ENCODE data around the gene DOCK1.

DOCK1 gene

DNA sequence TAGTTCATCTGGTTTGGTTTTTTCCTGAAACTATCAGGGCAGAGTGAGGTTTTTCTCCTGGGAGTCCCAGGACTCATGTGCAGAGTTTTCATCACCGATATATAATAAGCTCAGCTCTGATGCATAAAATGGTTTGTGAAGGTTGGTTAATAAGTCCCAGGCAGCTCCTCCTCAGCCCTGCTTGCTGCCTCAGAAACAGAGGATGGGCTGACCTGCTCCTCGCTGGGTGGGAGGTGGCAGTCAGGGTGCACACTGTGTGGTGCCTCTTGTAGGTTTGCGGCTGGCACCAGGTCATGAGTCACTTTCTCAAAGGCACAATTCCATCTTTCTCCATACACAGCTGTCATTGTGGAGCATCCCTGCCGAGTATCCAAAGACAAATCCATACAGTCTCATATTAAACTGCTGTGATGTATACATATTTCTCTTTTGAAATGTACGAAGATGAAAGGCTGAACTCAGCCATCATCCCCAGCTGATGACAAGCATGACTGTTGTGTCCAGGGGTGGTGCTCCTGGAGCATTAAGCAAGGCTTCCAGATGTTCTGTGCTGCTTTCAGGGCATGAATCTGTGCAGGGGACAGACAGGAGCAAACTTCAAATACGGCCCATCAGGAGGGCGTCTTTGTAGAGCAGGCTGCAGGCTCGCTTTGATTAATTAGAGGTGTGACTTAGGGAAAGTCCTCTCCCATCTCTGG is 518.1 kb downstream of the DOCK1 start:
- no peak overlapping the region for H3K14ac ChIP-seq (ENCODE audit: low read length in 2 of 2)
- H2AFZ ChIP-seq (ENCODE audit: low read depth, low read length): no peak overlapping the region
- H4K8ac ChIP-seq (ENCODE audit: low read length): no peak overlapping the region
- H3K27ac ChIP-seq (ENCODE audit: low read length, poor library complexity, severe bottlenecking): no peak overlapping the region
- no peak overlapping the region for H2AK5ac ChIP-seq (ENCODE audit: low read length, severe bottlenecking)
- WGBS: 89% methylated on average over 7 of the region's 8 CpGs
- H3K4me2 ChIP-seq (ENCODE audit: low read length, poor library complexity, severe bottlenecking): no peak overlapping the region
- H4K91ac ChIP-seq (ENCODE audit: low read length): no peak overlapping the region
- H3K9me3 ChIP-seq (ENCODE audit: control insufficient read depth, low read length): no peaks in the 10 kb centered on the region
- H3K79me1 ChIP-seq (replicated peaks; ENCODE audit: low read length, poor library complexity, severe bottlenecking): no peaks in the 10 kb centered on the region
- H2BK15ac ChIP-seq (ENCODE audit: low read depth, poor library complexity, severe bottlenecking): no peak overlapping the region
- H3K4me1 ChIP-seq (ENCODE audit: control insufficient read depth, insufficient read depth, low read depth, low read length): peaks cover 9% of the 10 kb centered on the region
- no peak overlapping the region for H3K18ac ChIP-seq (ENCODE audit: low read depth in 1 of 2, low read length in 2 of 2)
- peaks cover 54 to 69% of the 10 kb centered on the region in 2 experiments for H3K36me3 ChIP-seq (ENCODE audit: control insufficient read depth in 1 of 2, insufficient read depth in 2 of 2, low read depth in 1 of 2, low read length in 2 of 2)
- no peaks in the 10 kb centered on the region for H3K27me3 ChIP-seq (ENCODE audit: control insufficient read depth in 1 of 2, insufficient read depth in 1 of 2, low read length in 2 of 2)
- H2BK12ac ChIP-seq (ENCODE audit: low read length in 2 of 2): no peak overlapping the region
- DNase-seq: no peak
- no peak overlapping the region for H2BK120ac ChIP-seq (ENCODE audit: low read depth, low read length)
- H3K4me3 ChIP-seq (ENCODE audit: insufficient read depth in 1 of 2, low read depth in 1 of 2, low read length in 2 of 2): no peak overlapping the region
- no peak overlapping the region for H3K23ac ChIP-seq (ENCODE audit: low read length in 2 of 2)
- no peak overlapping the region for H3K9ac ChIP-seq (ENCODE audit: low read length)
- no peak overlapping the region for H2BK5ac ChIP-seq (ENCODE audit: low read depth, low read length, poor library complexity, severe bottlenecking)
- no peak overlapping the region for H3K4ac ChIP-seq (ENCODE audit: low read depth in 1 of 2, low read length in 2 of 2)

DNA sequence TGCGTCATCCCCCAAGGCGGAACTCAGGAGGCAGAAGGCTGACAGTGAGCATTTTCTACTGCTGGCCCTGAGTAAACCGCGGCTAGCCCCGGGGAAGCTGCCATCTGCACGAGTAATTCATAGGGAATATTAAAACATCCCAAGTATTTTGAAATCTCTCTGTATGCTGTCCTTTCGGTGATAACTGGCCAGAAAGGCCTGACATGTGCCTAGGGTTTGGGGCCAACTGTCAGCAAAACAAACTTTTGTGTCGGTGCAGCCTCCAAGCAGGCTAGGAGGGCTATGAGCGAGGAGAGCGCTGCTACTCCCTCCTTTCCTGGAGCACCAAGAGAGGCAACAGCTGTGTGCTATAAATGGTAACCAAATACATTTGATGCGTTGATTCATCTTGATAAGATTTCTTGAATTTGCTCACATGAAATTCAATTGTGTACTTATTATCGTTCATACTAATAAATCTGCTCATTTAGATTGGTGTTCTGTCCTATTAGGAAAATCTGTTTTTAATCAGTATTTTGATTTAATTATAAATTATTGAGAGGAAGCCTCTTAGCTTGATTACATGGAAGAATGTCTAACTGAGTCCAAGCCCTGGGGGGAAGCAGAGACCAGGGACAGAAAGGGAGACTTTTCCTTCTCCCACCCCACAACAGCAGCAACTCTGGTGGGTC is 519.5 kb downstream of the DOCK1 start:
- H3K9ac ChIP-seq (ENCODE audit: low read length): no peak overlapping the region
- no peaks in the 10 kb centered on the region for H3K27me3 ChIP-seq (ENCODE audit: control insufficient read depth in 1 of 2, insufficient read depth in 1 of 2, low read length in 2 of 2)
- peaks cover 9% of the 10 kb centered on the region for H3K4me1 ChIP-seq (ENCODE audit: control insufficient read depth, insufficient read depth, low read depth, low read length)
- H3K4me2 ChIP-seq (ENCODE audit: low read length, poor library complexity, severe bottlenecking): no peak overlapping the region
- no peak overlapping the region for H3K23ac ChIP-seq (ENCODE audit: low read length in 2 of 2)
- H2BK120ac ChIP-seq (ENCODE audit: low read depth, low read length): no peak overlapping the region
- H3K4me3 ChIP-seq (ENCODE audit: insufficient read depth in 1 of 2, low read depth in 1 of 2, low read length in 2 of 2): no peak overlapping the region
- H3K9me3 ChIP-seq (ENCODE audit: control insufficient read depth, low read length): no peaks in the 10 kb centered on the region
- no peak overlapping the region for H2AFZ ChIP-seq (ENCODE audit: low read depth, low read length)
- WGBS: 87% methylated on average over 10 of the region's 12 CpGs
- H3K14ac ChIP-seq (ENCODE audit: low read length in 2 of 2): no peak overlapping the region
- H2BK5ac ChIP-seq (ENCODE audit: low read depth, low read length, poor library complexity, severe bottlenecking): no peak overlapping the region
- H3K79me1 ChIP-seq (replicated peaks; ENCODE audit: low read length, poor library complexity, severe bottlenecking): no peaks in the 10 kb centered on the region
- no peak overlapping the region for H3K27ac ChIP-seq (ENCODE audit: low read length, poor library complexity, severe bottlenecking)
- H2BK12ac ChIP-seq (ENCODE audit: low read length in 2 of 2): no peak overlapping the region
- H3K36me3 ChIP-seq (ENCODE audit: control insufficient read depth in 1 of 2, insufficient read depth in 2 of 2, low read depth in 1 of 2, low read length in 2 of 2): peaks cover 52 to 65% of the 10 kb centered on the region in 2 experiments
- DNase-seq: no peak
- H2AK5ac ChIP-seq (ENCODE audit: low read length, severe bottlenecking): no peak overlapping the region
- no peak overlapping the region for H3K18ac ChIP-seq (ENCODE audit: low read depth in 1 of 2, low read length in 2 of 2)
- no peak overlapping the region for H2BK15ac ChIP-seq (ENCODE audit: low read depth, poor library complexity, severe bottlenecking)
- H4K91ac ChIP-seq (ENCODE audit: low read length): no peak overlapping the region
- no peak overlapping the region for H4K8ac ChIP-seq (ENCODE audit: low read length)
- H3K4ac ChIP-seq (ENCODE audit: low read depth in 1 of 2, low read length in 2 of 2): no peak overlapping the region

DNA sequence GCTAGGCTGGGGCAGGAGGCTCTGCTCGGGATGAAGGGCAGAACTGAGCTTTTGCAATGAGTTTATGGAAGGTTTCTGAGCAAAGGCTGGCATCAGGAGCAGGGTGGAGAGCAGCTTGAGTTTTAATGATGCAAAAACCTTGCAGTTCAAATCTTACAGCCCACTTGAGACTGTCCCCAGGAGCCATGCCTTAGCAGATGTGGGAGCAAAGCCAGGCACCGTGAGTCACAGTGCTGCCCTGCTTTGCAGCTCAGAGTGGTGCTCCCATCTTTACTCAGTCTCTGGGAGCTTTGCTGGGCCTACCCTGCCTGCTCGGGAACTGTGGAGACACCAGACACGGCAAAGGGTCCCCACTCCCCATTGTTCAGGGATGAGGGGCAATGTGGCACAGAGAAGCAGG is 521.5 kb downstream of the DOCK1 start:
- WGBS: 95% methylated on average over 4 of the region's 4 CpGs

DNA sequence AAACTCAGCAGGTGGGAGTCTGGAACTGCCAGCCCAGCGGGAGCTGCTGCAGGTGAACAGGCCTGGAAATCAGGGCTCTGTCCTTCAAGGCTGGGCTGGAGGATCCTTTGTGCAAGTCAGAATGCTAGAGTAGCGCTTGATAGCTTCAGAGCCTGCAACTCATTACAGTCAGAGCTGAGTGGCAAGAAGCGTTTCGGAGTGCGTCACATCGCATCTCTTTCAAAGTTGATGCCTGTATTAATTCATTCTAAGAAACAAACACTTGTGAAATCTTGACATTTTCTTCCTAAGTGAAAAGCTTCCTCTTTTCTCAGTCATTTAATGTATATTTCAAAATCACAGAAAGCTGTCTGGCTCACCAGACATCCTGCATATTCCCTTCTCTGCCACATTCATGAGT is 522.7 kb downstream of the DOCK1 start:
- no peak for DNase-seq
- H2BK12ac ChIP-seq (ENCODE audit: low read length in 2 of 2): no peak overlapping the region
- H3K27ac ChIP-seq (ENCODE audit: low read length, poor library complexity, severe bottlenecking): no peak overlapping the region
- no peak overlapping the region for H2BK5ac ChIP-seq (ENCODE audit: low read depth, low read length, poor library complexity, severe bottlenecking)
- H3K9ac ChIP-seq (ENCODE audit: low read length): no peak overlapping the region
- no peak overlapping the region for H3K4me2 ChIP-seq (ENCODE audit: low read length, poor library complexity, severe bottlenecking)
- no peak overlapping the region for H3K18ac ChIP-seq (ENCODE audit: low read depth in 1 of 2, low read length in 2 of 2)
- H3K4me1 ChIP-seq (ENCODE audit: control insufficient read depth, insufficient read depth, low read depth, low read length): peaks cover 9% of the 10 kb centered on the region
- H3K4ac ChIP-seq (ENCODE audit: low read depth in 1 of 2, low read length in 2 of 2): no peak overlapping the region
- H3K4me3 ChIP-seq (ENCODE audit: insufficient read depth in 1 of 2, low read depth in 1 of 2, low read length in 2 of 2): no peak overlapping the region
- H2AK5ac ChIP-seq (ENCODE audit: low read length, severe bottlenecking): no peak overlapping the region
- no peak overlapping the region for H4K91ac ChIP-seq (ENCODE audit: low read length)
- no peaks in the 10 kb centered on the region for H3K79me1 ChIP-seq (replicated peaks; ENCODE audit: low read length, poor library complexity, severe bottlenecking)
- no peak overlapping the region for H3K14ac ChIP-seq (ENCODE audit: low read length in 2 of 2)
- no peak overlapping the region for H4K8ac ChIP-seq (ENCODE audit: low read length)
- no peaks in the 10 kb centered on the region for H3K27me3 ChIP-seq (ENCODE audit: control insufficient read depth in 1 of 2, insufficient read depth in 1 of 2, low read length in 2 of 2)
- no peaks in the 10 kb centered on the region for H3K9me3 ChIP-seq (ENCODE audit: control insufficient read depth, low read length)
- H2AFZ ChIP-seq (ENCODE audit: low read depth, low read length): no peak overlapping the region
- no peak overlapping the region for H2BK15ac ChIP-seq (ENCODE audit: low read depth, poor library complexity, severe bottlenecking)
- H3K36me3 ChIP-seq (ENCODE audit: control insufficient read depth in 1 of 2, insufficient read depth in 2 of 2, low read depth in 1 of 2, low read length in 2 of 2): peaks cover 58 to 63% of the 10 kb centered on the region in 2 experiments
- WGBS: 95% methylated on average over 6 of the region's 6 CpGs
- H3K23ac ChIP-seq (ENCODE audit: low read length in 2 of 2): no peak overlapping the region
- H2BK120ac ChIP-seq (ENCODE audit: low read depth, low read length): no peak overlapping the region

More for the DNA sequence above, 521.5 kb downstream of the DOCK1 start:
- H2AK5ac ChIP-seq (ENCODE audit: low read length, severe bottlenecking): no peak overlapping the region
- no peaks in the 10 kb centered on the region for H3K9me3 ChIP-seq (ENCODE audit: control insufficient read depth, low read length)
- no peaks in the 10 kb centered on the region for H3K79me1 ChIP-seq (replicated peaks; ENCODE audit: low read length, poor library complexity, severe bottlenecking)
- H3K27me3 ChIP-seq (ENCODE audit: control insufficient read depth in 1 of 2, insufficient read depth in 1 of 2, low read length in 2 of 2): no peaks in the 10 kb centered on the region
- H2BK5ac ChIP-seq (ENCODE audit: low read depth, low read length, poor library complexity, severe bottlenecking): no peak overlapping the region
- no peak overlapping the region for H2BK15ac ChIP-seq (ENCODE audit: low read depth, poor library complexity, severe bottlenecking)
- peaks cover 57% of the 10 kb centered on the region in 2 experiments for H3K36me3 ChIP-seq (ENCODE audit: control insufficient read depth in 1 of 2, insufficient read depth in 2 of 2, low read depth in 1 of 2, low read length in 2 of 2)
- H3K18ac ChIP-seq (ENCODE audit: low read depth in 1 of 2, low read length in 2 of 2): no peak overlapping the region
- H2BK120ac ChIP-seq (ENCODE audit: low read depth, low read length): no peak overlapping the region
- DNase-seq: no peak
- H3K4me3 ChIP-seq (ENCODE audit: insufficient read depth in 1 of 2, low read depth in 1 of 2, low read length in 2 of 2): no peak overlapping the region
- H3K23ac ChIP-seq (ENCODE audit: low read length in 2 of 2): no peak overlapping the region
- H3K14ac ChIP-seq (ENCODE audit: low read length in 2 of 2): no peak overlapping the region
- no peak overlapping the region for H3K4ac ChIP-seq (ENCODE audit: low read depth in 1 of 2, low read length in 2 of 2)
- H3K4me1 ChIP-seq (ENCODE audit: control insufficient read depth, insufficient read depth, low read depth, low read length): peaks cover 9% of the 10 kb centered on the region
- no peak overlapping the region for H2AFZ ChIP-seq (ENCODE audit: low read depth, low read length)
- no peak overlapping the region for H4K91ac ChIP-seq (ENCODE audit: low read length)
- H3K4me2 ChIP-seq (ENCODE audit: low read length, poor library complexity, severe bottlenecking): no peak overlapping the region
- no peak overlapping the region for H3K27ac ChIP-seq (ENCODE audit: low read length, poor library complexity, severe bottlenecking)
- H3K9ac ChIP-seq (ENCODE audit: low read length): no peak overlapping the region
- H2BK12ac ChIP-seq (ENCODE audit: low read length in 2 of 2): no peak overlapping the region
- H4K8ac ChIP-seq (ENCODE audit: low read length): no peak overlapping the region
